IMR-90 (cell line): ENCODE measurements around the gene FLCN. TPM values are rescaled to one million over a fixed set of nuclear protein-coding genes. Genes with fewer than 3 reads are reported as not detected.

ENCODE experiments used
- ATAC-seq: fragments of 200-7000 bp; cut with Tn5 transposase; 2 replicates; pipeline ENCODE4 v1.9.1; 2020; ENCODE audit warnings: low read depth, mild to moderate bottlenecking, moderate library complexity
- BruUV-seq: library from RNA; stranded (reverse); fragments of 400-500 nt; replicated peaks from 2 replicates; lab custom pipeline; 2021; lab: Mats Ljungman, UMichigan
- CTCF ChIA-PET: fragments of 300-600 bp; formaldehyde crosslinking; extraction: SDS; loops from one replicate; lab custom pipeline; 2021; ENCODE audit warnings: antibody characterized with exemption; lab: Yijun Ruan, JAX
- POLR2A ChIA-PET: fragments of 300-600 bp; sonication (Branson Sonifier 250); formaldehyde crosslinking; loops from one replicate; lab custom pipeline; 2022; ENCODE audit warnings: antibody characterized with exemption; ENCODE audit not compliant: unreplicated experiment; lab: Charles Lee
- DNase-seq: peaks from one replicate; pipeline ENCODE4 v3.0.0; 2013
- H2AFZ ChIP-seq: replicated peaks from 2 replicates; pipeline ENCODE3; 2013; ENCODE audit warnings: low read length, mild to moderate bottlenecking; ENCODE audit not compliant: poor library complexity
- H2AK5ac ChIP-seq: 2 replicates; pipeline ENCODE4 v1.6.1; 2013; ENCODE audit warnings: low read depth, low read length, inconsistent platforms
- H2AK9ac ChIP-seq: replicated peaks from 2 replicates; pipeline ENCODE3; 2013; ENCODE audit warnings: mild to moderate bottlenecking, low read depth, low read length, moderate library complexity; ENCODE audit not compliant: poor library complexity
- H2BK120ac ChIP-seq: 2 replicates; pipeline ENCODE4 v1.6.1; 2013; ENCODE audit warnings: low read depth, low read length, inconsistent platforms
- H2BK15ac ChIP-seq: 3 replicates; pipeline ENCODE4 v1.6.1; 2013; ENCODE audit warnings: low read depth, low read length, inconsistent platforms
- H2BK20ac ChIP-seq: 2 replicates; pipeline ENCODE4 v1.6.1; 2013; ENCODE audit warnings: low read depth, mild to moderate bottlenecking, inconsistent platforms, low read length, moderate library complexity
- H2BK5ac ChIP-seq: 2 replicates; pipeline ENCODE4 v1.6.1; 2013; ENCODE audit warnings: mild to moderate bottlenecking, low read depth, low read length, inconsistent platforms; ENCODE audit not compliant: poor library complexity, severe bottlenecking
- H3K14ac ChIP-seq: replicated peaks from 2 replicates; pipeline ENCODE4 v1.6.1; 2013; ENCODE audit warnings: low read depth, low read length, inconsistent platforms
- H3K18ac ChIP-seq: 2 replicates; pipeline ENCODE4 v1.6.1; 2013; ENCODE audit warnings: low read depth, low read length, control low read depth
- H3K23ac ChIP-seq: 2 replicates; pipeline ENCODE4 v1.6.1; 2013; ENCODE audit warnings: low read depth, low read length, inconsistent platforms
- H3K27ac ChIP-seq: 2 replicates; pipeline ENCODE4 v1.5.1; 2013; ENCODE audit warnings: mild to moderate bottlenecking, control low read depth, low read length; ENCODE audit not compliant: insufficient read depth
- H3K27me3 ChIP-seq: 2 replicates; pipeline ENCODE4 v1.6.1; 2013; ENCODE audit warnings: low read length; ENCODE audit not compliant: control insufficient read depth, insufficient read depth
- H3K36me3 ChIP-seq: 2 replicates; pipeline ENCODE4 v1.6.1; 2013; ENCODE audit warnings: low read length, mixed read lengths; ENCODE audit not compliant: control insufficient read depth, insufficient read depth
- H3K4ac ChIP-seq: 2 replicates; pipeline ENCODE4 v1.6.1; 2013; ENCODE audit warnings: low read depth, low read length, inconsistent platforms
- H3K4me1 ChIP-seq: 2 replicates; pipeline ENCODE4 v1.6.1; 2013; ENCODE audit warnings: low read length, mixed read lengths; ENCODE audit not compliant: control insufficient read depth, insufficient read depth
- H3K4me2 ChIP-seq: 2 replicates; pipeline ENCODE4 v1.6.1; 2013; ENCODE audit warnings: low read depth, mild to moderate bottlenecking, control low read depth, low read length, moderate library complexity
- H3K4me3 ChIP-seq: 2 replicates; pipeline ENCODE4 v1.5.1; 2013; ENCODE audit warnings: low read depth, mild to moderate bottlenecking, control low read depth, low read length, moderate library complexity; ENCODE audit not compliant: insufficient read depth
- H3K56ac ChIP-seq: 2 replicates; pipeline ENCODE4 v1.6.1; 2013; ENCODE audit warnings: low read length, inconsistent platforms; ENCODE audit not compliant: insufficient read depth; ENCODE audit errors: extremely low read depth
- H3K79me1 ChIP-seq, 2 experiments: 2 replicates each; pipeline ENCODE4 v1.6.1; 2013; ENCODE audit warnings: low read length in 2 of 2, inconsistent platforms in 1 of 2, low read depth in 1 of 2
- H3K9ac ChIP-seq: 2 replicates; pipeline ENCODE4 v1.6.1; 2013; ENCODE audit warnings: low read depth, low read length, control low read depth
- H3K9me1 ChIP-seq: 2 replicates; pipeline ENCODE4 v1.6.1; 2013; ENCODE audit warnings: low read length, inconsistent platforms; ENCODE audit not compliant: insufficient read depth
- H3K9me3 ChIP-seq: 2 replicates; pipeline ENCODE4 v1.6.1; 2013; ENCODE audit warnings: low read length; ENCODE audit not compliant: control insufficient read depth, insufficient read depth
- H4K20me1 ChIP-seq: 2 replicates; pipeline ENCODE4 v1.6.1; 2013; ENCODE audit warnings: low read length, inconsistent platforms; ENCODE audit not compliant: insufficient read depth
- H4K5ac ChIP-seq: 2 replicates; pipeline ENCODE4 v1.6.1; 2013; ENCODE audit warnings: mild to moderate bottlenecking, low read depth, low read length, control low read depth
- H4K8ac ChIP-seq, 2 experiments: 2 replicates each; pipeline ENCODE4 v1.6.1; 2013; ENCODE audit warnings: low read depth in 2 of 2, low read length in 2 of 2, control low read depth in 1 of 2, inconsistent platforms in 1 of 2
- H4K91ac ChIP-seq: 2 replicates; pipeline ENCODE4 v1.6.1; 2013; ENCODE audit warnings: low read depth, low read length, inconsistent platforms; ENCODE audit not compliant: insufficient read depth
- CEBPB ChIP-seq: IDR thresholded peaks from 2 replicates; pipeline ENCODE4 v1.6.1; 2012; ENCODE audit warnings: low read depth, low read length, improper control_type of control experiment
- CHD1 ChIP-seq: IDR thresholded peaks from 2 replicates; pipeline ENCODE4 v1.6.1; 2012; ENCODE audit warnings: low read depth, low read length, improper control_type of control experiment
- FOS ChIP-seq: fragments of 150-350 bp; IDR thresholded peaks from 2 replicates; pipeline ENCODE4 v1.6.1; 2016; ENCODE audit warnings: low read depth, low read length
- MAFK ChIP-seq: IDR thresholded peaks from 2 replicates; pipeline ENCODE4 v1.6.1; 2012; ENCODE audit warnings: low read depth, low read length, improper control_type of control experiment
- MXI1 ChIP-seq: IDR thresholded peaks from 2 replicates; pipeline ENCODE4 v1.6.1; 2012; ENCODE audit warnings: low read depth, mild to moderate bottlenecking, low read length, moderate library complexity, borderline replicate concordance
- NFE2L2 ChIP-seq: fragments of 150-350 bp; IDR thresholded peaks from 2 replicates; pipeline ENCODE4 v1.6.1; 2016; ENCODE audit warnings: low read depth, mild to moderate bottlenecking, low read length
- POLR2A ChIP-seq: IDR thresholded peaks from 2 replicates; pipeline ENCODE4 v1.6.1; 2012; ENCODE audit warnings: mild to moderate bottlenecking, low read depth, low read length
- RAD21 ChIP-seq: IDR thresholded peaks from 2 replicates; pipeline ENCODE4 v1.6.1; 2012; ENCODE audit warnings: low read length, improper control_type of control experiment
- RFX5 ChIP-seq: IDR thresholded peaks from 2 replicates; pipeline ENCODE4 v1.8.0; 2012; ENCODE audit warnings: low read depth, mild to moderate bottlenecking, low read length, moderate library complexity
- SMC3 ChIP-seq: fragments of 150-350 bp; IDR thresholded peaks from 2 replicates; pipeline ENCODE4 v1.6.1; 2016; ENCODE audit warnings: low read depth, mild to moderate bottlenecking, antibody characterized with exemption, low read length, moderate library complexity
- WGBS, 2 experiments: methylation state at CpG; one replicate each; pipeline versions ENCODE4 v1.1.5 to v1.1.7; 2013; ENCODE audit warnings: missing lambda C conversion rate in 2 of 2; ENCODE audit not compliant: insufficient read length in 1 of 2; ENCODE audit errors: extremely low coverage in 2 of 2; 5-methylcytosine and 5-hydroxymethylcytosine counted together
- dilution Hi-C: fragments of 300-500 bp; cut with HindIII; formaldehyde crosslinking; loops from one replicate; pipeline ENCODE4 v1.14.3; 2018; ENCODE audit warnings: low sequenced_read_pairs; ENCODE audit not compliant: unreplicated experiment
- in situ Hi-C: fragments of 300-500 bp; cut with MboI; formaldehyde crosslinking; loops from 3 replicates; pipeline ENCODE4 v1.14.3; 2019; ENCODE audit warnings: low sequenced_read_pairs, inconsistent platforms, mixed read lengths
- intact Hi-C: fragments of 100-400 bp; cut with micrococcal nuclease; formaldehyde crosslinking; loops from 2 replicates; pipeline ENCODE4 v1.10.0; 2022
- polyA plus RNA-seq, 3 experiments: library from polyadenylated mRNA; depleted of rRNA; stranded (reverse); fragments of >200 nt; gene quantifications; 2 replicates each; pipeline ENCODE4 v1.2.3, GENCODE V29; 2012; ENCODE audit warnings: low replicate concordance in 1 of 3
- total RNA-seq: library from RNA; depleted of rRNA; stranded (reverse); fragments of >200 nt; gene quantifications from 2 replicates; pipeline ENCODE4 v1.2.3, GENCODE V29; 2012
- TF ChIP-seq, protein P1 (sequence below): conservative IDR thresholded peaks from 2 replicates; pipeline ENCODE4 v1.5.1; 2012; ENCODE audit warnings: mild to moderate bottlenecking, low read depth, low read length, improper control_type of control experiment
- TF ChIP-seq, protein P2 (sequence below): fragments of 150-350 bp; IDR thresholded peaks from 2 replicates; pipeline ENCODE4 v1.6.1; 2017; ENCODE audit warnings: mild to moderate bottlenecking, antibody characterized with exemption, low read length, low read depth
- TF ChIP-seq, protein P3 (sequence below): fragments of 150-350 bp; IDR thresholded peaks from 2 replicates; pipeline ENCODE4 v1.6.1; 2016; ENCODE audit warnings: low read depth, mild to moderate bottlenecking, low read length, moderate library complexity, borderline replicate concordance

The FLCN gene
- total and polyA plus RNA-seq, 2 of the 4 experiments (the other 2 are of a cell fraction), result 16.8 to 24.8 TPM

DNA sequence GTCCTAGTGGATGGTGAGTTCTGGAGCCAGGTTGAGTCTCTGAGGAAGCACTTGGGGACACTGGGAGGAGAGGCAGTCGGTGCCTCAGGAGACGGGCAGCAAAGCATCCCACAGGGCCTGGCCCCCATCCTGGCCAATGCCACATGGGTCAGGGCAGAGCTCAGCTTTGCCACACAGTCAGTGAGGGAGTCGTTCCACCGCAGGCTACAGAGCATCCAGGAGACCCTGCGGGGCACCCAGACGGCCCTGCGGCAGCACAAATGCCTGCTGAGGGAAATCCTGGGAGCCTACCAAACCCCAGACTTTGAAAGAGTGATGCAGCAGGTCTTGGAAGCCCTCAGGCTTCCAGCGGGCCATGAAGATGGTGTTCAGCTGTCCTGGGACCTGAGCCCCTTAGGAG, 70.5 kb downstream of the FLCN start:
- Histone ChIP-seq H2AK5ac (no peak overlapping the region), H3K18ac (no peak overlapping the region), H3K9ac (no peak overlapping the region), H2BK120ac (no peak overlapping the region), H3K23ac (no peak overlapping the region), H3K9me3 (no peaks in the 10 kb centered on the region), H3K4me2 (no peak overlapping the region), H3K4me3 (no peak overlapping the region), H2BK15ac (no peak overlapping the region), H3K4me1 (no peaks in the 10 kb centered on the region), H3K27me3 (no peaks in the 10 kb centered on the region), H4K20me1 (peaks cover 12% of the 10 kb centered on the region), H3K27ac (no peak overlapping the region), H2AK9ac (no peak overlapping the region), H3K4ac (no peak overlapping the region), H4K91ac (no peak overlapping the region), H3K56ac (no peak overlapping the region), H3K9me1 (peaks cover 4% of the 10 kb centered on the region; the same call in 1 of the 2 replicates), H4K5ac (no peak overlapping the region), H3K36me3 (peaks cover 72% of the 10 kb centered on the region), H2BK5ac (no peak overlapping the region), H2BK20ac (no peak overlapping the region), H2AFZ (no peak overlapping the region), H3K79me1 (peaks cover 13 to 55% of the 10 kb centered on the region in 2 experiments), H3K14ac (no peak overlapping the region), H4K8ac (no peak overlapping the region)
- no TSS peak for BruUV-seq
- no peak for DNase-seq
- intact Hi-C loops (no loop called here), in situ Hi-C loops (no loop called here), dilution Hi-C loops (no loop called here)
- ChIA-PET POLR2A (no interaction called here), CTCF (no interaction called here)
- no peak for ATAC-seq
- TF ChIP-seq NFE2L2, result no peak
- TF ChIP-seq, protein P1, sequence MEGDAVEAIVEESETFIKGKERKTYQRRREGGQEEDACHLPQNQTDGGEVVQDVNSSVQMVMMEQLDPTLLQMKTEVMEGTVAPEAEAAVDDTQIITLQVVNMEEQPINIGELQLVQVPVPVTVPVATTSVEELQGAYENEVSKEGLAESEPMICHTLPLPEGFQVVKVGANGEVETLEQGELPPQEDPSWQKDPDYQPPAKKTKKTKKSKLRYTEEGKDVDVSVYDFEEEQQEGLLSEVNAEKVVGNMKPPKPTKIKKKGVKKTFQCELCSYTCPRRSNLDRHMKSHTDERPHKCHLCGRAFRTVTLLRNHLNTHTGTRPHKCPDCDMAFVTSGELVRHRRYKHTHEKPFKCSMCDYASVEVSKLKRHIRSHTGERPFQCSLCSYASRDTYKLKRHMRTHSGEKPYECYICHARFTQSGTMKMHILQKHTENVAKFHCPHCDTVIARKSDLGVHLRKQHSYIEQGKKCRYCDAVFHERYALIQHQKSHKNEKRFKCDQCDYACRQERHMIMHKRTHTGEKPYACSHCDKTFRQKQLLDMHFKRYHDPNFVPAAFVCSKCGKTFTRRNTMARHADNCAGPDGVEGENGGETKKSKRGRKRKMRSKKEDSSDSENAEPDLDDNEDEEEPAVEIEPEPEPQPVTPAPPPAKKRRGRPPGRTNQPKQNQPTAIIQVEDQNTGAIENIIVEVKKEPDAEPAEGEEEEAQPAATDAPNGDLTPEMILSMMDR, result no peak
- TF ChIP-seq RFX5, result no peak
- no peak for TF ChIP-seq MAFK
- TF ChIP-seq, protein P2, sequence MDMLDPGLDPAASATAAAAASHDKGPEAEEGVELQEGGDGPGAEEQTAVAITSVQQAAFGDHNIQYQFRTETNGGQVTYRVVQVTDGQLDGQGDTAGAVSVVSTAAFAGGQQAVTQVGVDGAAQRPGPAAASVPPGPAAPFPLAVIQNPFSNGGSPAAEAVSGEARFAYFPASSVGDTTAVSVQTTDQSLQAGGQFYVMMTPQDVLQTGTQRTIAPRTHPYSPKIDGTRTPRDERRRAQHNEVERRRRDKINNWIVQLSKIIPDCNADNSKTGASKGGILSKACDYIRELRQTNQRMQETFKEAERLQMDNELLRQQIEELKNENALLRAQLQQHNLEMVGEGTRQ, result no peak
- no peak for TF ChIP-seq SMC3
- TF ChIP-seq MXI1, result no peak
- no peak for TF ChIP-seq CHD1
- no peak for TF ChIP-seq POLR2A
- TF ChIP-seq FOS, result no peak
- TF ChIP-seq, protein P3, sequence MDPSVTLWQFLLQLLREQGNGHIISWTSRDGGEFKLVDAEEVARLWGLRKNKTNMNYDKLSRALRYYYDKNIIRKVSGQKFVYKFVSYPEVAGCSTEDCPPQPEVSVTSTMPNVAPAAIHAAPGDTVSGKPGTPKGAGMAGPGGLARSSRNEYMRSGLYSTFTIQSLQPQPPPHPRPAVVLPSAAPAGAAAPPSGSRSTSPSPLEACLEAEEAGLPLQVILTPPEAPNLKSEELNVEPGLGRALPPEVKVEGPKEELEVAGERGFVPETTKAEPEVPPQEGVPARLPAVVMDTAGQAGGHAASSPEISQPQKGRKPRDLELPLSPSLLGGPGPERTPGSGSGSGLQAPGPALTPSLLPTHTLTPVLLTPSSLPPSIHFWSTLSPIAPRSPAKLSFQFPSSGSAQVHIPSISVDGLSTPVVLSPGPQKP, result no peak
- no peak for TF ChIP-seq RAD21
- TF ChIP-seq CEBPB, result no peak
- 94% methylated on average over 7 of the region's 8 CpGs; no CpG with 5 or more reads in 1 of the 2 experiments for WGBS, 2 experiments
